ENCODE results near the gene COL6A1.

DNA sequence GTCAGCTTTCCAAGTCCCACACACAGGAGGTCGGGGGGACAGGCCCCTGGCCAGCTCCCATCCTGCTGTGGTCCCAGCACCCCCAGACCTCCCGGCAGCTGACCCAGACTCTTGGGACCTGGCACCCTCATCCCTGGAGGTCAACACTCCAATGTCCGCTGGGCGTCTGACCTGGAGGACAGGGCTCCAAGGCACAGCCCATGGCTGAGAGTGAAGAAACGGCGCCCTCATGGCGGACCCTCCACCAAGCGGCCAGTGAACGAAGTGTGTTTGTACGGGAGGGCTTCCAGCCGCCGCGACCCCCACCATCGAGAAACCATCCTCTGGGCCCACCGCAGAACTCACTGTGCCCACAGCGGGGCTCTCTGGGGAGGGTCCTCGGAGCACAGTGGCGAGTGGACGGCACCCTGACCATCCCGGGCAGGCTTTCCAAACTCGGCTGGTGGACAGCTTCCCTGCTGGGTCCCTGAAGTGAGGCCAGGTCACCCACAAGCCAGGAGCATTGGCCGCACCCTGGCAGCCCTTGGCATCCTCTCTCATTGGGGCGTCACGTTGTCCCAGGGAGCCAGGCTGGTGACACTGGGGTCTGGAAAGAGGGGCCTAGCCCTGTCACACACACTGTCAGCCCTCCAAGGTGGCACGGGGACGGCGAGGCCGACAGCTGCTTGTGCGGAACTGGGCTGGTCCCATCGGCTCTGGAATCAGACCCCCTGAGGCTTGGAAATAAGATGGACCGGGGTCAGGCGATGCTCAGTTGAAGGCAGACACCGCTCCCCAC, 68.5 kb downstream of the COL6A1 start:
- TF ChIP-seq POLR2A (IDR thresholded peaks at IDR 0.05) (no peak), EP300 (IDR thresholded peaks at IDR 0.05) (no peak)
- TF ChIP-seq, protein P1, sequence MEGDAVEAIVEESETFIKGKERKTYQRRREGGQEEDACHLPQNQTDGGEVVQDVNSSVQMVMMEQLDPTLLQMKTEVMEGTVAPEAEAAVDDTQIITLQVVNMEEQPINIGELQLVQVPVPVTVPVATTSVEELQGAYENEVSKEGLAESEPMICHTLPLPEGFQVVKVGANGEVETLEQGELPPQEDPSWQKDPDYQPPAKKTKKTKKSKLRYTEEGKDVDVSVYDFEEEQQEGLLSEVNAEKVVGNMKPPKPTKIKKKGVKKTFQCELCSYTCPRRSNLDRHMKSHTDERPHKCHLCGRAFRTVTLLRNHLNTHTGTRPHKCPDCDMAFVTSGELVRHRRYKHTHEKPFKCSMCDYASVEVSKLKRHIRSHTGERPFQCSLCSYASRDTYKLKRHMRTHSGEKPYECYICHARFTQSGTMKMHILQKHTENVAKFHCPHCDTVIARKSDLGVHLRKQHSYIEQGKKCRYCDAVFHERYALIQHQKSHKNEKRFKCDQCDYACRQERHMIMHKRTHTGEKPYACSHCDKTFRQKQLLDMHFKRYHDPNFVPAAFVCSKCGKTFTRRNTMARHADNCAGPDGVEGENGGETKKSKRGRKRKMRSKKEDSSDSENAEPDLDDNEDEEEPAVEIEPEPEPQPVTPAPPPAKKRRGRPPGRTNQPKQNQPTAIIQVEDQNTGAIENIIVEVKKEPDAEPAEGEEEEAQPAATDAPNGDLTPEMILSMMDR (IDR thresholded peaks at IDR 0.05): no peak
